Endodermal cell (in vitro differentiated cells): Measurements from ENCODE around the gene ITPKC. TPM values are rescaled to one million over a fixed set of nuclear protein-coding genes. Genes with fewer than 3 reads are reported as not detected.

Source experiments
- DNase-seq: peaks from one replicate; pipeline ENCODE4 v3.0.0-alpha.2; 2017
- H3K27ac ChIP-seq: 2 replicates; pipeline ENCODE4 v1.5.1; 2013; ENCODE audit warnings: mild to moderate bottlenecking, low read depth, low read length, moderate library complexity
- H3K27me3 ChIP-seq: 2 replicates; pipeline ENCODE4 v1.6.1; 2013; ENCODE audit warnings: mild to moderate bottlenecking, low read length, moderate library complexity; ENCODE audit not compliant: insufficient read depth, control insufficient read depth, poor library complexity, severe bottlenecking
- H3K36me3 ChIP-seq: 2 replicates; pipeline ENCODE4 v1.7.0; 2013; ENCODE audit warnings: mild to moderate bottlenecking, low read length, moderate library complexity; ENCODE audit not compliant: control insufficient read depth, insufficient read depth
- H3K4me1 ChIP-seq: one replicate; pipeline ENCODE4 v1.7.0; 2013; ENCODE audit warnings: low read length; ENCODE audit not compliant: control insufficient read depth, insufficient read depth
- H3K4me3 ChIP-seq: 2 replicates; pipeline ENCODE4 v1.5.1; 2013; ENCODE audit warnings: mild to moderate bottlenecking, low read length, moderate library complexity
- H3K9ac ChIP-seq: 2 replicates; pipeline ENCODE4 v1.6.1; 2013; ENCODE audit warnings: mild to moderate bottlenecking, low read length, moderate library complexity; ENCODE audit not compliant: poor library complexity, severe bottlenecking; ENCODE audit errors: extremely low read depth
- H3K9me3 ChIP-seq: 2 replicates; pipeline ENCODE4 v1.6.1; 2013; ENCODE audit warnings: mild to moderate bottlenecking, low read length, moderate library complexity; ENCODE audit not compliant: control insufficient read depth
- H3K27ac Mint-ChIP-seq: 2 replicates; pipeline ENCODE4 v1.8.0; 2020; ENCODE audit warnings: mixed read lengths
- H3K27me3 Mint-ChIP-seq: 2 replicates; pipeline ENCODE4 v1.8.0; 2021; ENCODE audit warnings: mild to moderate bottlenecking, mixed read lengths; ENCODE audit not compliant: insufficient read depth
- H3K36me3 Mint-ChIP-seq: 2 replicates; pipeline ENCODE4 v1.8.0; 2020; ENCODE audit warnings: low read depth, mixed read lengths
- H3K4me1 Mint-ChIP-seq: 2 replicates; pipeline ENCODE4 v1.8.0; 2020; ENCODE audit warnings: mixed read lengths
- H3K4me3 Mint-ChIP-seq: 2 replicates; pipeline ENCODE4 v1.8.0; 2020; ENCODE audit warnings: mild to moderate bottlenecking, moderate library complexity, mixed read lengths
- H3K9me3 Mint-ChIP-seq: 2 replicates; pipeline ENCODE4 v1.8.0; 2020; ENCODE audit warnings: mild to moderate bottlenecking, mixed read lengths
- CTCF ChIP-seq: fragments of 200-600 bp; sonication (generic); conservative IDR thresholded peaks from 2 replicates; pipeline ENCODE4 v1.5.0; 2021; ENCODE audit warnings: antibody characterized with exemption, mild to moderate bottlenecking
- WGBS, 2 experiments: methylation state at CpG; one replicate each; pipeline versions ENCODE4 v1.1.5 to v1.1.7; 2013; ENCODE audit warnings: missing lambda C conversion rate in 2 of 2, mixed read lengths in 1 of 2; ENCODE audit not compliant: insufficient coverage in 1 of 2, insufficient read length in 1 of 2; 5-methylcytosine and 5-hydroxymethylcytosine counted together
- total RNA-seq, 2 donors: library from RNA; stranded (reverse); fragmentation: NEBNext Ultra II Directional in 1 of 2; extraction: Animal tissue kit (Norgen Biotek cat#: 25700) in 1 of 2; gene quantifications; 2 replicates in 1 of 2; 3 replicates in 1 of 2; pipeline ENCODE4 v1.2.1, GENCODE V29; 2021

The ITPKC gene
- total RNA-seq, 2 donors from 2014 or later = 9.9 to 11.1 TPM

GRCh38 chr19:40778706-40779284, 61.9 kb downstream of the ITPKC start:
- no peak for TF ChIP-seq CTCF
- Mint-ChIP-seq H3K9me3 (no peaks in the 10 kb centered on the region), H3K27ac (peak overlapping the region; percentile 100), H3K4me1 (peaks cover 7% of the 10 kb centered on the region), H3K27me3 (no peaks in the 10 kb centered on the region), H3K4me3 (peak overlapping the region; percentile 85), H3K36me3 (peaks cover 12% of the 10 kb centered on the region)
- 5 to 13% methylated on average over 5 to 7 of the region's 7 CpGs for WGBS, 2 experiments
- Histone ChIP-seq H3K27ac (peak overlapping the region; percentile 100), H3K9me3 (no peaks in the 10 kb centered on the region), H3K4me3 (peak overlapping the region; percentile 91), H3K4me1 (no peaks in the 10 kb centered on the region), H3K9ac (peak overlapping the region; percentile 22), H3K27me3 (no peaks in the 10 kb centered on the region), H3K36me3 (no peaks in the 10 kb centered on the region)
- no peak for DNase-seq

DNA sequence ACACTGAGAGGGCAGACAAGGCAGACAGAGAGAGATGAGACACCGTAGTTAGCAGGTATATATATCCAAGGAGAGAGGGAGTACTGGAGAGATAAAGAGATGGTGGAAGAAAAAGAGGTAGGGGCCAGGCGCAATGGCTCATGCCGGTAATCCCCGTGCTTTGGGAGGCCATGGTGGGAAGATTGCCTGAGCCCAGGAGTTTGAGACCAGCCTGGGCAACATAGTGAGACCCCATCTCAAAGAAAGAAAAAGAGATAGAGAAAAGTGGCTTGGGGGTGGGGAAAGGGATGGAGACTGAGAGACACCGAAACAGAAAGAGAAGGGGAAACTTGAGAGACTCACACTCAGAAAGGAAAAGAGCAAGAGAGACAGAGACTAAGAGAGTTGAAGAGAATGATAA, 63.7 kb downstream of the ITPKC start:
- Histone ChIP-seq H3K9ac (no peak overlapping the region), H3K4me1 (no peaks in the 10 kb centered on the region), H3K27ac (no peak overlapping the region), H3K4me3 (no peak overlapping the region), H3K36me3 (no peaks in the 10 kb centered on the region), H3K9me3 (no peaks in the 10 kb centered on the region), H3K27me3 (no peaks in the 10 kb centered on the region)
- H3K4me3 Mint-ChIP-seq = no peak overlapping the region
- H3K27me3 Mint-ChIP-seq = no peaks in the 10 kb centered on the region
- H3K27ac Mint-ChIP-seq = no peak overlapping the region
- peaks cover 15% of the 10 kb centered on the region for H3K36me3 Mint-ChIP-seq
- H3K9me3 Mint-ChIP-seq = no peaks in the 10 kb centered on the region
- DNase-seq = no peak
- TF ChIP-seq CTCF = no peak
- 94 to 95% methylated on average over 5 of the region's 5 CpGs for WGBS, 2 experiments
- H3K4me1 Mint-ChIP-seq = peaks cover 7% of the 10 kb centered on the region

GRCh38 chr19:40781140-40781539, 64.2 kb downstream of the ITPKC start:
- H3K4me1 Mint-ChIP-seq = peaks cover 7% of the 10 kb centered on the region
- no peak overlapping the region for H3K4me3 ChIP-seq
- no peak for TF ChIP-seq CTCF
- no peak overlapping the region for H3K27ac Mint-ChIP-seq
- H3K27ac ChIP-seq = no peak overlapping the region
- no peaks in the 10 kb centered on the region for H3K27me3 Mint-ChIP-seq
- H3K9ac ChIP-seq = no peak overlapping the region
- WGBS, 2 experiments = 94 to 95% methylated on average over 4 to 5 of the region's 7 CpGs
- H3K4me1 ChIP-seq = no peaks in the 10 kb centered on the region
- H3K36me3 ChIP-seq = no peaks in the 10 kb centered on the region
- peaks cover 15% of the 10 kb centered on the region for H3K36me3 Mint-ChIP-seq
- no peaks in the 10 kb centered on the region for H3K27me3 ChIP-seq
- H3K4me3 Mint-ChIP-seq = no peak overlapping the region
- no peaks in the 10 kb centered on the region for H3K9me3 ChIP-seq
- no peaks in the 10 kb centered on the region for H3K9me3 Mint-ChIP-seq
- DNase-seq = no peak
